COLO668 (cell line): Measurements from ENCODE around the gene HIC1.

ENCODE experiments used
- DNase-seq: peaks from one replicate; lab custom pipeline; 2025; ENCODE audit not compliant: unreplicated experiment; lab: John Stamatoyannopoulos, UW

The HIC1 gene

DNA sequence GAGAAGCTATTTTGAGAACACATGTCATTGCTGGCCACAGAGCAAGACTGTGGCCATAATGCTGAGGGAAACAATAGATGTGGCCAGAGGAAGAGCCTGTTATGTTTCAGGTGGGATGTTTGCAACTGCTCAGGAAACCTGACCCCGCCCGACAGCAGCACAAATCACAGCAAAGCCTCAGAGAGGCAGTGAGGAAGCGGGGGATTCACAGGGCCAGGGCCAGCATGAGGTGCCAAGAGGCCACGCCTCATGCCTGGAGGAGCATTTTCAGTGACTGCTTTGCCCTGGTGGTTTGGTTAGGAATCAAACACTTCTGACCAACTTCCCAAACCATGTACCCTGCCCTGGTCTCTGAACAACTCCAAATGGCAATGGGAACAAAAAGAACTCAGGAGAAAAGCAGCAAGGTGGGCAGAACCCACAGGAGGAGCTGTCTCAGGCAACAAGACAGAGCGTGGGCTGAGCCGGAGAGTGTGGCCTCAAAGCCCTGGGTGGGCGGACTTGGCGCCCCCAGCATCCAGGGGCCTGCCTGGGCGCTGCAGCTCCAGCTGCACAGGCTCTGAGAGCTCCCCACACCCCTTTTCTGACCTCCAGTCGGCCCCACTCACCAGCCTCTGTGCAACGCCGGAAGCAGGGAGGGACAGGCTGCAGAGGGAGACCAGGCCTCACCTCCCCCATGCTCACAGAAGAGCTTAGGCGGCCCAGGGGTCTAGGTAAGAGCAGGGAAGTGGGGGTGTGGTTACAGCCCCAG is 20.6 kb downstream of the HIC1 start:
- DNase-seq: no peak

- DNase-seq: no peak
Observed at GRCh38 chr17:2076087-2076984, 21.4 kb downstream of the HIC1 start.

- DNase-seq: no peak
Observed at GRCh38 chr17:2077040-2077439, 22.1 kb downstream of the HIC1 start.

DNA sequence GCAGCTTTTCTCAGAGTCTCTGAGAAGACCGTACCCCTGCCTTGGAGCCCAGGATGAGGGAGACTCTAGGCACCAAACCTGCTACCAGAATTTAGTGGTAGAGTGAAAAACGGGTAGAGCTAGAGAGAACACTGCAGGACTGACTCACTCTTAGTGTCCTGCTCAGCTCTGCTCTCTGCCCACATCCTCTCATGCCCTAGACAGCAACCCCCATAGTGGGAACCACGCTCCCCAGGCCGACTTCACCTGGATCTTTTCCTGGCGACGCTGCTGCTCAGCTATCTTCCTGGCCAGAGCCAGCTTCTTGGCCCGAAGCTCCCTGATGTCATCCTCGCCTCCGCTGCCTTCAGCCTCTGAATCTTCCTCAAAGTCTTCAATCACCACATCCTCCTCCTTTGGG is 26.7 kb downstream of the HIC1 start:
- no peak for DNase-seq

- no peak for DNase-seq
Observed at GRCh38 chr17:2082003-2082781, 27.3 kb downstream of the HIC1 start.

DNA sequence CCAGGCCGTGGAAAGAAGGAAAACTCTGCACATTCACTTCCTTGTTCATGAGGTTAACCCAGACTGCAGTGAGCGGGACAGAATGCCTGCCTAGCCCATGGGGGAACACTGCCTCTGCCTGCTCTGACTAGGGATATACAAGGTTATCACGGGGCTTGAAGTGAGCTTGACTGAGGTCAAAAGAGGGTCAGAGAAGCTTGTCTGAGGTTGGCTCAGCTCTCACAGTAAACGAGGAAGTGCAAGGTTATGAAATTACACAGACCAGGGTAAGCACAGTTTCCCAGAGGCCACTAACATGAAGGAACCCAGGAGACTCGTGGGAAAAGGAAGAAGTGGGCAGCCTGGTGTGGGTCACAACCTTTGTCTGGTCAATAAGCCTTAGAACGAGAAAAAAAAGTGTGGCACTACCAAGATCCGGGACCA is 28.7 kb downstream of the HIC1 start:
- DNase-seq: no peak

DNA sequence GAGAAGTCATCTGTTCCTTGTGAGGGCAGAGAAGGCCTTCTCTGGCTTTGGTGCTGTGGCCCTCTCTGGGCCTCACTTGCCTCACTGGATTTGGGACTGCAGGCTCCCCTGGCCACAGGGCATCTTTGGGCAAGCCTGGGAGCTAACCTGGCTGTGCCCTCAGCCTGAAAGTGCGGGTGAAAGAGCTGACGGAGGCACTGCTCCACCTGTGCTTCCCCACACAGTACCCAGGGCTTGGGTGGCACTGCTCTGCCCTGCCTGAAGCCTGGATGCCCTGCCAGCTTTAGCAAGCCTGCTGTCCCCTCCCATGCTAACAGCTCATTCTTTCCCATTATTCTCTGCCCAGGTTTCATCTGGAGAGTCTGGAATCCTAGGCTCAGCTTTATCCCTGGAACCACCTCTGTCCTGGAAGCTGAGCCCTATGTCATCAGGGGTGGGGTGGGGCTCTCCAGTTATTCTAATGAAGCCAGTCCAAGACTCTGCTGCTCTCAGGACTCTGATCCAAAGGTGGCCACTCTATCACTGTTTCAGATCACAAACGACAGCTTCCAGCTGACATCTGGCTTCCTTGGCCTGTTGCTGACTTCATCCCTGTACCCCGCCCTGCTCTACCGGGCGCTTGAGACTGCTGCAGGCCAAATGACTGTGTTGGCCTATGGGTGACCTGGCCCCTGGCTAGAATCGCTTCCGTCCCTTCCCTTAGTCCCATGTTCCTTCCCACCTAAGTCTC is 29.3 kb downstream of the HIC1 start:
- no peak for DNase-seq

- DNase-seq: no peak
Observed at GRCh38 chr17:2084766-2085647, 30.1 kb downstream of the HIC1 start.

DNA sequence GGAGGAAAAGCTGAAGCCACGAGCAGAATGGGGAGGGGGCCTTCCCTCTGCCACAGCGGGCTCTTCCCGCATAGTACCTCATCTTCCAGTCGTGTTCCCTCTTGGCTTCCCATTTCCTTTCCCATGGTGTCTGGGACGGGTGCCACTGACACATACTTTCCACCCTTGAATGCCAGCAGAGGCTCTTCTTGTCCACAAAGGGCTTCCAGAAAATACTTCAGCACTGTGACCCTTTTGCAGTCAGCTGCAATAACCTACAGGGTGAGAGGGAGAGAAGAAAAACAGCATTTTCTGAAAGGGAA is 30.7 kb downstream of the HIC1 start:
- no peak for DNase-seq

- no peak for DNase-seq
Observed at GRCh38 chr17:2086306-2086705, 31.4 kb downstream of the HIC1 start.

- no peak for DNase-seq
Observed at GRCh38 chr17:2087597-2088211, 32.8 kb downstream of the HIC1 start.

- DNase-seq: no peak
Observed at GRCh38 chr17:2089021-2089422, 34.1 kb downstream of the HIC1 start.

- DNase-seq: no peak
Observed at GRCh38 chr17:2090210-2090641, 35.3 kb downstream of the HIC1 start.

- no peak for DNase-seq
Observed at GRCh38 chr17:2090804-2091534, 36.1 kb downstream of the HIC1 start.

DNA sequence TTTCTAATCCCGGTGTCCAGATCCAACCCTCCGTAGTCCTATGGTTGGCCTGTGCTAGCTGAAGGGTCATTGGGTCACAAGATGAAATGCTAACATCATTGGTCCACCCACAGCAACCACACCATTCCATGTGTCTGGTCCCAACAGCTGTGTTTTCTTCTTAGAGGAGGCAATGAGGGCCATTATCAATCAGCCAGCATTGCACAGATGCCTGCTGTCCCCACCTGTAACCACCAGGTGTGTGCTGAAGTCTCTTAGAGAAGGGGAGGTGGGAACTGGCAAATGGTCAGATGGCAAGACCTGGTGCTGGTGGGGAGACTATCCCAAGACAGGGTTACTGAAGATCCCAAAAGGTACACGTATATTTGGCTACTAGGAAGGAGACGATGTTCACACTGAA is 37.4 kb downstream of the HIC1 start:
- DNase-seq: no peak

DNA sequence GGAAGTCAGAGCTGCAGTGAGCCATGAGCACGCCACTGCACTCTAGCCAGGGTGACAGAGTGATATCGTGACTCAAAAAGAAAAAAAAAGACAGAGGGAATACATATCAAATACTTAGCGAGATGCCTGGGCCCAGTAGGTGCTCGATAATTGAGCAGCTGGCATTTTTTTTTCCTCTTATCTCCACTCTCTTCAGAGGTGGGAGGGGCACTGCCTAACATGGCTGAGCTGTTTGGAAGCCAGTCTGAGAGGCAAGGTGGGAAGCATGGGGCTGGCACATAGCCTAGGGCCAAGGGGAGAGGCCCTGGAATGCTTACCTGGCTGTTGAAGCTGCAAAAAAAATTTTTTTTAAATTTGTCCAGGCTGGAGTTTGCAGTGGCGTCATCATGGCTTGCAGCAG is 38.4 kb downstream of the HIC1 start:
- DNase-seq: no peak

DNA sequence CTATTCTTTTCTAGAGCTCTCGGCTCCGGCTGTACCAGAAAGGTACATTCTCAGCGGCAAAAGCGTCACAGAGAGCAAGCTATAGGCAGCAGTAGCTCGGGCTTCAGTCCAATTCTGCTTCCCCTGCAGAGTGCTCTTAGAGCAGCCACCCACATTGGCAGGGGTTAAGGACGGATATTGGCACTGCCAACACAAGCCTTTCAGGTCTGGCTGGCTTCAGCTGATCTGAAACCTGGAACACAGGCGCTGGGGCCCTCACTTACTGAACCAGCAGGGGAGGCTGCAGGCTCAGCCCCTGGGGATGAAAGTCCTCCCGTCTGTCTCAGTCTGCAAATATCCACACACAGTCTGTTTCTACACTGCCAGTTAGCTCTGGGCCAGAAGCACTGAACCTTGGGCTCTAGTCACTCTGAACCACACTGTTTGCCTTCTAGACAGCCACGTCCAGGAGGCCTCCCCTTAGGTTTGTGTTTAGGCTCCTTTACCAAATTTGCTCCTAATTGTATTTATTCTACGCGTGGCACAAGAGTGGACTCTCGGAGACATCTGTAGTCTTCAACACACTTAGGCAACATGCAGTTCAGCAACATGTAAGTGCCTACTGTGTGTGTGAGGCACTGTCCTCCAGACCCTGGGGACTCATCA is 40.1 kb downstream of the HIC1 start:
- no peak for DNase-seq

GRCh38 chr17:2095536-2095910 is 40.6 kb downstream of the HIC1 start:
- DNase-seq: no peak
